HG03045 (cell line): ENCODE data around the gene TFDP2.
"Not testable (repeated sequence)": the region's sequence is repeated elsewhere in the genome, so short reads cannot be mapped to it uniquely, and the experiment has no call there.

ENCODE experiments used
- ATAC-seq: cut with Tn5 transposase; IDR thresholded peaks from one replicate; pipeline ENCODE4 v1.9.1; 2021; ENCODE audit warnings: mild to moderate bottlenecking, moderate library complexity; ENCODE audit not compliant: unreplicated experiment

TFDP2 gene

DNA sequence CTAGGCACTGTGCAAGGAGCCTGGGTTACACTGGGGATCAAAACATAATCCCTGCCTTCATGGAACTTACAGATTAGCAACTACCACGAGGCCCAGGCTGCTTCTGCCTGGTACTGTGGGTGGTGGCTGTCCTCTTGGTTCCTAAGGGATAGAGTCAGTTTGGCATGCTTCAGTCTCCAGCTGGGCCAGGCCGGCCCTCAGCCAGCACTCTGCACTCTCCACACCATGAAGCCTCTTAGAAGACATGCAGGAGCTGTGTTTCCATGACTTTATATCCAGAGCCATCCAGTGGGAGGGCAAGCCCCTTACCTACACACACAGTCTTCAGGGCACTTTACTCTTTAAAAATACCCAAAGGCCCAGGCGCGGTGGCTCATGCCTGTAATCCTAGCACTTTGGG, 218.5 kb downstream of the TFDP2 start:
- no peak for ATAC-seq

DNA sequence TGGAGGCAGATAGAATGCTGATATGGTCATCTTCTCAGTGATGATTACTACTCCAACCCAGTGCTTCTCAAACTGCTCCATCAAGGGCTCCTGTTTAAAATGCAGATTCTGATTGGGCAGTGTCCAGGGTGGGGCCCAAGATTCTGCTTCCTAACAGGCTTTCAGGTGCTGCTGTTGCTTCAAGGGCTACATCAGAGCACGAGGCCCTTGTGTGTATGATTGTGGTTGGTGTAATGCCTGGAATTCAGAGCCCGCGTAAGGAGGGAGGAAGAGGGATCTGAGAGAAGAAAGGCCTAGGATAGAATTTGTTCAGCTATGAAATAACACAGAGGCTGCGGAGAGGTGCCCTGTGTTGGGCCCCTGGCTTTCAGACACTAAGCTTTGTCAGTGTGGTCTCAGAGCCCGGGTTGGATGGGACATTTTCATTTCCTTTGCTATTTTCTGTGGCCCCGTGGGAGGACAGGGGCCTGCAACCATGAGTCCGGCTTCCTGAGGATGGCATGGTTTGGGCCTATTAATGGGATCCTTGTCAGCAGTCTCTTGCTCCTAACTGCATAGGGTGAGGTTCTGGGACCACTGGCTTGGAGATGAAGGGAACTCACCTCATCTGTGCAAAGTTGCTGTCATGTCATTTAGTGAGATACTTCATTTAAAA, 219.9 kb downstream of the TFDP2 start:
- no peak for ATAC-seq

- no peak for ATAC-seq
Observed at GRCh38 chr3:141928631-141929270, 220.6 kb downstream of the TFDP2 start.

DNA sequence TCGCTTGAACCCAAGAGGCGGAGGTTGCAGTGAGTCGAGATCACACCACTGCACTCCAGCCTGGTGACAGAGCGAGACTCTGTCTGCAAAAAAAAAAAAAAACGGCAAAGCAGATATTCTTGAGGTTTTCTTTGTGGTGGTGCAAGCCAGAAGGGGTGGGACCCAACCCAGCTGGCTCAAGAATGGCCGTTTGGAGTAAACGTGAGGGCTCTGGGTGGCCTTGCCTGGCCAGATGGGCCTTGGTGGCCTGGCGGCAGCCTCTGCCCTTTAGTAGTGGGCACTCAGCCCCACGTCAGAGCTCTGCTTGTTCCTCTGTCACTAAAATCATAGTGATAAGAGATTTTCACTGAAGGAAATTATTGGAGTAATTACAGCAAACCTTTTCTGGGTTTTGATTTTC, 222.4 kb downstream of the TFDP2 start:
- no peak for ATAC-seq

DNA sequence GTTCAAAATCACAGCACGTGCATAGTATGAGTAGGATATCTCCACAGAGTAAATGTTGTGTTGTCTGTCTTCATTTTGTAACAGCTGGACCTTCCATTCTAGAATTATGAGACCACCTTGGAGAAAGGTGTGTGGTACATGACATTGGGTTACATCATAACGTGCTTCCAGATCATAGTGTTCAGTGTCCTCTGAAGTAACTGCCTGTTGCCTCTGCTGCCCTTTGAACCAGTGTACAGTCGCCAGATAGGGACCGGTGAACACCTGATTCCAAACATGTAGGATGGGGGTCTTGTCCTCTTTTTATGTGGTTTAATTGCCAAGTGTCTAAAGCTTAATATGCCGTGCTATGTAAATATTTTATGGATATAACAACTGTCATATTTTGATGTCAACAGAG, 223.7 kb downstream of the TFDP2 start:
- ATAC-seq: not testable (repeated sequence)

DNA sequence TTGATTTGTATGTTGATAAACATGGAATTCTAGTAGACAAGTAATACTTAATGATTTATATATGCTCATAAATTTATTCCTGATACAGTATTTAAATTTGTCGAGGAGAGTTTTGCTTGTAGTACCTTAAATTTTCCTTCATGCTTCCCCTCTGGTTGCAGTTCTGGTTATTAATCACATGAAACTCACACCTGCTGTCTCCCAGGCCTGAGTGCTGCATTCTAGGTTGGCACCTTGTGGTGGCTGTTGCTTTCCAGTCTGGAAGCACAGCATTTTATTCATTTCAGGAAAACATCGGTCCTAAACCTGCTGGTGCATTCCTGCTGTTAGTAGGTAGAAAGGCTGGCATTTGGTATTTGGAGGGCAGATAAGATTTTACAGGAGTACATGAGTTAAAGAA, 228.0 kb downstream of the TFDP2 start:
- ATAC-seq: no peak

- ATAC-seq: no peak
Observed at GRCh38 chr3:141920701-141921100, 228.6 kb downstream of the TFDP2 start.

DNA sequence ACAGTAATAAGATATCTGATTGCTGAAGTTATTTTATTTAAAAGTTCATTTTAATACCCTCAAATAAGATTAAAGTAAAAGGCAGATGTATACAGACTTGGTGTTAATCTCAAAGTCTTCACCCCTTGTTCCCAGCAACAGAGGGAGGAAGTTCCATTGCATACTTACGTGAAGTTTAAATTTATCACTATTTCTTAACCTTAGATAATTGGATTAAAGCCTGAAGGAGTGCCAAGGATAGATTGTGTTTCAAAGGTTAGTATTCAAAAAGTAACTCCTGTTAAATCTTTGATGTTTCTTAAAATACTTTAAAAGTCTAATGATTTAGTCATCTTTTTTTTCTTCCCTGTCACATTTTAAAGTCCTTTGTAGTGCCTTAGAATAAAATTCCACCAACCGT, 233.6 kb downstream of the TFDP2 start:
- ATAC-seq: no peak

DNA sequence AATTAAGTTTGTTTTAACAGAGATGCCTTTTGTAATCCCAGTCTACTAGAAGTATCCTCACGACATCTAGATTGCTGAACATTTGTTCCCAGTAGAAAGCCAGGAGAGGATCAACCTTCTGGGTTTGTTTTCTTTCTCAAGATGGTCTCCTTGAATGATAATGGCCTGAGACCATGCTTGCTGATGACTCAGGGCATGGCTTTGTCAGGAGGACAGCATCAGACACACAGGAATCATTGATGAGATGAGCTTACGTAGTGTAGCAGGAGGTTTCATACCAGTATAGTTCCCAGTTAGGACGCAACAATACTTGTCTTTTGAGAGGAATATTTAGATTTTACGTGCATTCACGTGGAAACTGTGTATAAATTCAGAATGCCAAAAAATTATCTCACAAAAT, 234.3 kb downstream of the TFDP2 start:
- no peak for ATAC-seq

GRCh38 chr3:141914311-141914710, 235.0 kb downstream of the TFDP2 start:
- ATAC-seq: no peak

- peak; percentile 61 for ATAC-seq
Observed at GRCh38 chr3:141913150-141913811, 236.1 kb downstream of the TFDP2 start.

DNA sequence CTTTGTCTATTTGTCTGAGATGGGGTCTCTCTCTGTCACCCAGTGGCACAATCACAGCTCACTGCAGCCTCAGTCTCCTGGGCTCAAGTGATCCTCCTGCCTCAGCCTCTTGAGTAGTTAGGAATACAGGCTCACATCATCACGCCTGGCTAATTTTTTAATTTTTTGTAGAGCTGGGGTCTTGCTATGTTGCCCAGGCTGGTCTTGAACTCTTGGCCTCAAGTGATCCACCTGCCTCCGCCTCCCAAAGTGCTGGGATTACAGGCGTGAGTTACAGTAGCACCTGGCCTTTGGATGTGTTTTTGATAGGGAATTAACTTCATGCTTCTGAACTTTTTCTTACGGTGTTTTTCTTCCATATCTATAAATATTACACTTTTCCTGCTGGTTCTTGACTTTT, 239.4 kb downstream of the TFDP2 start:
- not testable (repeated sequence) for ATAC-seq

- ATAC-seq: no peak
Observed at GRCh38 chr3:141909408-141909807, 239.9 kb downstream of the TFDP2 start.

DNA sequence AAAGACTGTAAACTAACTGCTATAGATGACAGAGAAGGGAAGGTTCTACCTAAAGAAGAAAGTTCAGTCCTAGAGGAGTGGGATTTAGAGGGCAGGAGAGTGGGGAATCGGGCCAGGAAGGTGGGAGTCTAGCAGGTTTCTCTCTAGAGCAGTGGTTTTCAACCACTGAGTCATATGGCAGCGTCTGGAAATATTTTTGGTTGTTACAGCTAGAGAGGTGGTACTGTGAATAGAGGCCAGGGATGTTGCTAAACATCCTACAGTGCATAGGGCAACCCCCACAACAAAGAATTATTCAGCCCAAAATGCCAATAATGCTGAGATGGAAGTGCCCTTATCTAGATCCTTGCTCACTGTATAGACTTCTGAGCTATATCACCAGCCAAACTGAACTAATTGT, 244.2 kb downstream of the TFDP2 start:
- ATAC-seq: no peak

DNA sequence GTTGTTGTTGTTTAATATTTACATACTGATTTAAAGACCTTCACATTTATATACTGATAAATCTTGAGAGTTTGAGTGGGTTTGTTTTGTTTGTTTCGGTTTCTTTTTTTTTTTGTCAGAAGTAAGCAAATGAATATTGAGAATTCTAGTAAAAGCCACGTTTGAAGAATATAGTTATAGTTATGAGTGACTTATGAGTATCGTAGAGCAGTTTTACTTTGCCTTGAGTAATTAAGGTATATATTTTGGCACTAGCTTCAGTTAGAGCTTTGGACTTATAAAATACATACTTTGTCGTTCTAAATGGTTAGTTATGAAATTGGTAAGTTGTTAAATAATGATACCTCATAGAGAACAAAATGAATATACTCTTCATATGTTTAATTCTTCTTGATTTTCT, 245.1 kb downstream of the TFDP2 start:
- ATAC-seq: no peak

DNA sequence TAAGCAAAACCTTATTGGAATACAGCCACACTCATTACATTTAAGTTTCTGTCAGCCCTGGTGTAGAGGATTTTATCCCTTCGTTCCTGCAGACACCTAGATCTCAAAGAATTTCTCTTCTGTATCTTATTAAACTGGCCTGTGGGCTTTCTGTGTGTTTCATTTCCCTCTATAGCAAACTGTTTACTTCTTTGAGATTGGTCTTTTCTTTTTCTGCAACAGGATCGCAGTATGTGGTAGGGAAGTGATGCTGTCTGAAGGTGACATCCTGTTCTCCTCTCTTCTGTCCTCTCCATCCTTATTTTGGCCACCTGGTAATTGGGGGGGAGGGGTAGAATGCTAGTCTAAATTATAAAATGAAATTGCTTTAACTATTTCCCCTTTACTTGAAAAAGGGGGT, 247.4 kb downstream of the TFDP2 start:
- ATAC-seq: no peak

- ATAC-seq: no peak
Observed at GRCh38 chr3:141900343-141900742, 249.0 kb downstream of the TFDP2 start.

DNA sequence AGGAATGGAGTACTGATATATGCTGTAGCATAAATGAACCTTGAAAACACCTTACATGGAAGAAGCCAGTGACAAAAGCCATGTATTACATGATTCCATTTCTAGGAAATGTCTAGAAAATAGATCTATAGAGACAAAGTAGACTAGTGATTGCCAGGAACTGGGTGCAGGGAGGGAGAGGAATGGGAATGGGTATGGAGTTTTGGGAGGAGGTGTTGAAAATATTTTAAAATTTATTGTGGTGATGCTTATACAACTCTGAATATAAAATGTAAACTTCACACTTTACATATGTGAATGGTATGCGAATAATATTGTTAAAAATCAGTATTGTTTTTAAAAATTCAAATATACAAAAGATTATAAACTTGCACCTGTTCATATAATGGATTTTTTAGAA, 250.4 kb downstream of the TFDP2 start:
- ATAC-seq: no peak

DNA sequence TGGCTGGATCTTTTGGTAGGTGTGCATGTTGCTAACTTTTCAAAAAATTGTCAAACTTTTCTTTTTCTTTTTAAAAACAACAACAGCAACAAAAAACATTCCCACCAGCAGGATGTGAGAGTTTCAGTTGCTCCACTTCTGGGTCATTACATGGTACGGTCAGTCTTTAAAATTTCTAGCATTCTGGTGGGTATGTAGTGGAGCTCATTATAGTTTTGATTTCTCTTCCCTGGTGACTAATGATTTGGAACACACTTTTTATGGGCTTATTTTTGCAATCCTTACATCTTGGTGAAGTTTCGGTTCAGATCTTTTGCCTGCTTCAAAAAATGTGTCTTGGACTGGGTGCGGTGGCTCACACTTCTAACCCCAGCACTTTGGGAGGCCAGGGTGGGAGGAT, 253.6 kb downstream of the TFDP2 start:
- no peak for ATAC-seq

- ATAC-seq: no peak
Observed at GRCh38 chr3:141894524-141895176, 254.7 kb downstream of the TFDP2 start.
